ENCODE results near the gene PXK. TPM values are rescaled to one million over a fixed set of nuclear protein-coding genes. Genes with fewer than 3 reads are reported as not detected.
A peak's percentile ranks its signal among the peaks of the same experiment; 100 is the strongest.
"Not testable (repeated sequence)": the region's sequence is repeated elsewhere in the genome, so short reads cannot be mapped to it uniquely, and the experiment has no call there.

Gene PXK
- 10 to 100 TPM in 1 of 2 donors, 1 to 10 TPM in 1; 8.2 to 12.7 TPM for total RNA-seq

DNA sequence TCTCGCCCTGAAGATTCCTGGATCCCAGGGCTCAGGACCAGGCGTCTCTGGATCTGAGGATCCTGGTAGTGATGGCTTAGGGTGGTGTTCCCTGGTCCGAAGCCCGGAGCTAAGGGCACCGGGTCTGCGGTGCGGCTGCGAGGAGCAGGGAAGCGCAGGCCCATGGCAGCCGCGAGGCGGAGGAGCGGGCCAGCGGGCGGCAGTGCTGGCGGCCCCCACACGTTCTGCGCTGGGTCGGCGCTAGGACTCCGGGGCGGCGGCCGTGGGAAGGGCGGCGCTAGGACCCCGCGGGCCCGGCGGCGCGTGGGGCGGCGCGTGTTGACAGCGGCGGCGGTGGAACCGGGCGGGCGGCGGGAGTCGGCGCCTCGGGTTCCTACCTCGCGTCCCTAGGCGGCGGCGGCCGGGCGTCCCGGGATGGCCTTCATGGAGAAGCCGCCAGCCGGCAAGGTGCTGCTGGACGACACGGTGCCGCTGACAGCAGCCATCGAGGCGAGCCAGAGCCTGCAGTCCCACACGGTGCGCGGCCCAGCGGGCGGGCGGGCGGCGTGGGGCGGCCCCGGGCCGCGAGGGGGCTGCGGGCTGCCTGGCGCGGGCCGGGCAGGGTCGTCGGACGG lies at the start of gene PXK:
Gene PXK, plus strand, starts transcription at position 318 of the 614 bp plus-strand sequence. Its CDS starts 97 bp downstream, at position 415.
- WGBS, 2 donors: 0 to 1% methylated on average over 11 to 44 of the region's 79 CpGs
- no peaks in the 10 kb centered on the region for H3K27me3 ChIP-seq
- H3K36me3 ChIP-seq (replicated peaks in 1 of 2; ENCODE audit: insufficient read depth in 1 of 2, low read depth in 2 of 2): no peaks in the 10 kb centered on the region
- DNase-seq (peak; percentile 79 to 89 (median 79)), ATAC-seq (peak; percentile 92)
- peak within 1 kb of the TSS; percentile 68 to 78 for H3K4me3 ChIP-seq
- no peaks in the 10 kb centered on the region for H3K9me3 ChIP-seq
- H3K4me1 ChIP-seq: peaks cover 28% of the 10 kb centered on the region
- peak within 1 kb of the TSS in 3 of 4 donors; percentile 39 to 60 (median 46) for H3K27ac ChIP-seq
- peak; percentile 2 to 18 (median 18) for TF ChIP-seq POLR2A (IDR thresholded peaks at IDR 0.05)
- TF ChIP-seq, protein P1, sequence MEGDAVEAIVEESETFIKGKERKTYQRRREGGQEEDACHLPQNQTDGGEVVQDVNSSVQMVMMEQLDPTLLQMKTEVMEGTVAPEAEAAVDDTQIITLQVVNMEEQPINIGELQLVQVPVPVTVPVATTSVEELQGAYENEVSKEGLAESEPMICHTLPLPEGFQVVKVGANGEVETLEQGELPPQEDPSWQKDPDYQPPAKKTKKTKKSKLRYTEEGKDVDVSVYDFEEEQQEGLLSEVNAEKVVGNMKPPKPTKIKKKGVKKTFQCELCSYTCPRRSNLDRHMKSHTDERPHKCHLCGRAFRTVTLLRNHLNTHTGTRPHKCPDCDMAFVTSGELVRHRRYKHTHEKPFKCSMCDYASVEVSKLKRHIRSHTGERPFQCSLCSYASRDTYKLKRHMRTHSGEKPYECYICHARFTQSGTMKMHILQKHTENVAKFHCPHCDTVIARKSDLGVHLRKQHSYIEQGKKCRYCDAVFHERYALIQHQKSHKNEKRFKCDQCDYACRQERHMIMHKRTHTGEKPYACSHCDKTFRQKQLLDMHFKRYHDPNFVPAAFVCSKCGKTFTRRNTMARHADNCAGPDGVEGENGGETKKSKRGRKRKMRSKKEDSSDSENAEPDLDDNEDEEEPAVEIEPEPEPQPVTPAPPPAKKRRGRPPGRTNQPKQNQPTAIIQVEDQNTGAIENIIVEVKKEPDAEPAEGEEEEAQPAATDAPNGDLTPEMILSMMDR (IDR thresholded peaks at IDR 0.05): peak in 3 of 7 experiments; percentile 9 to 49 (median 33)
- intact Hi-C loops (cut with DNase I): no loop called here

DNA sequence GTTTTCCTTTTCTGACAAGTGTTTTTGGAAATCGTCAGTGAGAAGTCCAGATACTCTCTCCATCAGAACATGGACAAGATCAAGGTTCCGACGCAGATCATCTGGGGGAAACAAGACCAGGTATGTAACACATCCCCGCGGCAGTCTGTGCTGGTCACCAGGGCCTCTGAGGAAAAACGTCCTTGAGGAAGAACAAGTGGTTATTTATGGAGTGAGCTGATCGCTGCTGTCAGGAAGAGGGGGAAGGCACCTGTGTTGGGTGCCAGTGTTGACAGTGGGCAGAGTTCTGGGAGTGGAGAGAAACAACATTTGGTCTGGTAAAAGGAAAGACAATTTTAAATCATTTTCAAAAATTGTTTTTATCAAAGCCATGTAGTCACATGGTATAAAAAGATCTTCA lies 47.4 kb upstream of the PXK start:
- no peaks in the 10 kb centered on the region for H3K9me3 ChIP-seq
- DNase-seq: no peak
- 65 to 73% methylated on average over 7 of the region's 7 CpGs for WGBS, 2 donors
- no peaks in the 10 kb centered on the region for H3K4me1 ChIP-seq
- TF ChIP-seq POLR2A (IDR thresholded peaks at IDR 0.05): no peak
- TF ChIP-seq, protein P1 (IDR thresholded peaks at IDR 0.05): no peak
- no peaks in the 10 kb centered on the region for H3K27me3 ChIP-seq
- ATAC-seq: no peak
- H3K36me3 ChIP-seq (replicated peaks in 1 of 2; ENCODE audit: insufficient read depth in 1 of 2, low read depth in 2 of 2): no peaks in the 10 kb centered on the region
- H3K27ac ChIP-seq: no peak overlapping the region
- intact Hi-C loops (cut with DNase I): no loop called here
- no peak overlapping the region for H3K4me3 ChIP-seq

DNA sequence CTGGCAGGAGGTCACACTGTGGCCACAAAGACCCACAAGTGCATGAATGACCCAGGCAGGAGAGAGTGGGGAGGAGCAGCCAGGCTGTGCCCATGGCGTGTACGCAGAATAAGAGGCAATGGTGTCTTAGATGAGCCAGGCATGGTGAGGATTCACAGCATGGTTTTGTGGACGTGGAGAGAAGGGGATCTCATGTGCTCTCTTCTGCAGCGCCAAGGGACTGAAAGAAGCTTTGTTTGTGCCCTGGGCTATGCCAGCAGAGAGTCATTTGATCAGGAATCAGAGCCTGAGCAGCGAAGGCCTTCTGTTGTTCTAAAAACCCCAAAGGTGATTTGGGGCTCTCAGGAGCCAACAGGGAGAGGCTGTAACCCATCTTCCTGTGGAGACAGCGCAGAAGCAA lies 45.3 kb upstream of the PXK start:
- no peaks in the 10 kb centered on the region for H3K36me3 ChIP-seq (replicated peaks in 1 of 2; ENCODE audit: insufficient read depth in 1 of 2, low read depth in 2 of 2)
- intact Hi-C loops (cut with DNase I): no loop called here
- no peak overlapping the region for H3K27ac ChIP-seq
- ATAC-seq (no peak), DNase-seq (no peak)
- no peaks in the 10 kb centered on the region for H3K4me1 ChIP-seq
- WGBS, 2 donors: 91 to 95% methylated on average over 6 of the region's 6 CpGs
- no peaks in the 10 kb centered on the region for H3K9me3 ChIP-seq
- TF ChIP-seq, protein P1 (IDR thresholded peaks at IDR 0.05): no peak
- no peak for TF ChIP-seq POLR2A (IDR thresholded peaks at IDR 0.05)
- no peak overlapping the region for H3K4me3 ChIP-seq
- no peaks in the 10 kb centered on the region for H3K27me3 ChIP-seq

DNA sequence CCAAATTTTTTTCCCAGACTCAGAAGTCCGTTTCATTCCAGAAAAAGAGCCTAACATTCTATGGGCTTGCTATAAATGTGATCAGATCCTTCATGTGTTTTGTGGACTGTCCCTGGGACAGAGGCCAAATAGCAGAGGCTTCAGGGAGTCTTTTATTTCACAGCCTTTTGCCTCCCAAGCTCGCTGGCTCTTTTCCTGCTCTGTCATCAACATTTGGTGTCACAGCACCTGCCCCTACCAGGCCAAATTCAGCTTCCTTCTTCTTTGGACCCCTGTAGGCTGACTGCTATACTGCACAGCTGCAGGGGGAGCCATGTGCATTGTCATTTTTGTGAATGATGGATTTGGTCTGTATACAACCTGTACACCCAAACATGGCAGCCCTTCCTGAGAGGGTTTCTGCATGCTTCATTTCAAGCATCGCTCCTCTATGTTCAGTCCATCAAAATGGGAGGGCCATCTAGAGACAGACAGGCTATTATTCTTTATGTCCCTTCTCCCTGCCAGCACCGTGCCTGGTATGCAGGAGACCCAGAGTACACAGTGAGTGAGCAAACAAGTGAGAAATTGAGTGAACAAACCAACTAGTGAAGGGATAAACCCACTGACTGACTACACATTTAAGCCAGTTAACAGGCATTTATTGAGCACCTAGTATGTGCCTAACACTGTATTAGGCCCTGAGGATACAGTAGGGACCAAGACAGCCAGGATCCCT lies 44.5 kb upstream of the PXK start:
- Histone ChIP-seq H3K27ac (no peak overlapping the region), H3K4me3 (no peak overlapping the region), H3K4me1 (no peaks in the 10 kb centered on the region), H3K36me3 (replicated peaks in 1 of 2; ENCODE audit: insufficient read depth in 1 of 2, low read depth in 2 of 2) (no peaks in the 10 kb centered on the region), H3K27me3 (no peaks in the 10 kb centered on the region), H3K9me3 (no peaks in the 10 kb centered on the region)
- TF ChIP-seq, protein P1 (IDR thresholded peaks at IDR 0.05): no peak
- TF ChIP-seq POLR2A (IDR thresholded peaks at IDR 0.05): no peak
- intact Hi-C loops (cut with DNase I): no loop called here
- DNase-seq: no peak
- ATAC-seq: no peak
- WGBS, 2 donors: 83% methylated on average over 4 of the region's 4 CpGs

DNA sequence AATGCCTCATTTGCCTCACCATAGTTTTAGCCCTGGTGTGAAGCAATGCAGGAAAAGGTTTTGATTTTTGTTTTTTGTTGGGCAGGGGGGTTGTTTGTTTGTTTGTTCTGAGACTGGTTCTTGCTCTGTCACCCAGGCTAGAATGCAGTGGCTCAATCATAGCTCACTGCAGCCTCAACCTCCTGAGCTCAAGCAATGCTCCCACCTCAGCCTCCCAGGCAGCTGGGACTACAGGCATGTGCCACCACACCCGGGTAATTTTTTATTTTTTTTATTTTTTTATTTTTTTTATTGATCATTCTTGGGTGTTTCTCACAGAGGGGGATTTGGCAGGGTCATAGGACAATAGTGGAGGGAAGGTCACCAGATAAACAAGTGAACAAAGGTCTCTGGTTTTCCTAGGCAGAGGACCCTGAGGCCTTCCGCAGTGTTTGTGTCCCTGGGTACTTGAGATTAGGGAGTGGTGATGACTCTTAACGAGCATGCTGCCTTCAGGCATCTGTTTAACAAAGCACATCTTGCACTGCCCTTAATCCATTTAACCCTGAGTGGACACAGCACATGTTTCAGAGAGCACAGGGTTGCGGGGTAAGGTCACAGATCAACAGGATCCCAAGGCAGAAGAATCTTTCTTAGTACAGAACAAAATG lies 43.6 kb upstream of the PXK start:
- H3K27ac ChIP-seq; H3K36me3 ChIP-seq (replicated peaks in 1 of 2; ENCODE audit: insufficient read depth in 1 of 2, low read depth in 2 of 2); H3K4me1 ChIP-seq; ATAC-seq; intact Hi-C loops (cut with DNase I); H3K4me3 ChIP-seq; H3K27me3 ChIP-seq; H3K9me3 ChIP-seq; DNase-seq: not testable (repeated sequence)
- WGBS, 2 donors: 83 to 88% methylated on average over 1 to 3 of the region's 4 CpGs

DNA sequence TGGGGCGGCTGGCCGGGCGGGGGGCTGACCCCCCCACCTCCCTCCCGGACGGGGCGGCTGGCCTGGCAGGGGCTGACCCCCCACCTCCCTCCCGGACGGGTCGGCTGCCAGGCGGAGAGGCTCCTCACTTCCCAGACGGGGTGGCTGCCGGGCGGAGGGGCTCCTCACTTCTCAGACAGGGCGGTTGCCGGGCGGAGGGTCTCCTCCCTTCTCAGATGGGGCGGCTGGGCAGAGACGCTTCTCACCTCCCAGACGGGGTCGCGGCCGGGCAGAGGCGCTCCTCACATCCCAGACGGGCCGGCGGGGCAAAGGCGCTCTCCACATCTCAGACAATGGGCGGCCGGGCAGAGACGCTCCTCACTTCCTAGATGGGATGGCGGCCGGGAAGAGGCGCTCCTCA lies 42.2 kb upstream of the PXK start:
- H3K27ac ChIP-seq; H3K36me3 ChIP-seq (replicated peaks in 1 of 2; ENCODE audit: insufficient read depth in 1 of 2, low read depth in 2 of 2); intact Hi-C loops (cut with DNase I); H3K9me3 ChIP-seq; H3K4me3 ChIP-seq; ATAC-seq; H3K27me3 ChIP-seq; DNase-seq; H3K4me1 ChIP-seq: not testable (repeated sequence)
- 100% methylated on average over 1 of the region's 33 CpGs; no CpG with 5 or more reads in 1 of the 2 donors for WGBS, 2 donors
